Psoas muscle (tissue), 8 donors: ENCODE results near the gene PRLR. TPM values are rescaled to one million over a fixed set of nuclear protein-coding genes. Genes with fewer than 3 reads are reported as not detected.

Source experiments
- ATAC-seq, 4 donors: fragments of 200-7000 bp; cut with Tn5 transposase; one replicate each; pipeline ENCODE4 v1.9.1; 2020; ENCODE audit warnings: moderate library complexity in 3 of 4, mild to moderate bottlenecking in 2 of 4
- DNase-seq, 2 donors: peaks; one replicate each; pipeline ENCODE4 v3.0.0-alpha.2; 2020
- H3K27ac ChIP-seq: fragments of 200-600 bp; one replicate; pipeline ENCODE4 v1.8.0; 2022
- H3K27me3 ChIP-seq, 3 donors: fragments of 200-600 bp in 1 of 3; one replicate each; pipeline versions ENCODE4 v1.6.1 to v1.8.0; 2013 to 2022; ENCODE audit warnings: low read length in 2 of 3, mild to moderate bottlenecking in 2 of 3, moderate library complexity in 1 of 3; ENCODE audit not compliant: insufficient read depth in 3 of 3
- H3K36me3 ChIP-seq, 2 donors: fragments of 200-600 bp in 1 of 2; one replicate each; pipeline versions ENCODE4 v1.6.1 to v1.8.0; 2013 to 2022; ENCODE audit warnings: low read depth in 1 of 2, mild to moderate bottlenecking in 1 of 2, moderate library complexity in 1 of 2; ENCODE audit not compliant: insufficient read depth in 1 of 2
- H3K4me1 ChIP-seq: fragments of 200-600 bp; one replicate; pipeline ENCODE4 v1.8.0; 2022
- H3K4me3 ChIP-seq: fragments of 200-600 bp; one replicate; pipeline ENCODE4 v1.8.0; 2022; ENCODE audit warnings: mild to moderate bottlenecking
- H3K9me3 ChIP-seq: fragments of 200-600 bp; one replicate; pipeline ENCODE4 v1.8.0; 2022
- WGBS, 3 donors: extraction: QIAGEN DNeasy Blood & Tissue Kit; methylation state at CpG; one replicate each; pipeline versions ENCODE4 v1.1.6 to v1.1.7; 2013; 5-methylcytosine and 5-hydroxymethylcytosine counted together
- intact Hi-C, 2 donors: fragments of 100-400 bp; cut with DNase I; formaldehyde crosslinking; loops; one replicate each; pipeline versions ENCODE4 v1.11.0 to v1.14.2; 2022
- polyA plus RNA-seq, 3 donors: library from polyadenylated mRNA; stranded (reverse); fragments of 200-250 nt; gene quantifications; one replicate each; pipeline ENCODE4 v1.2.3, GENCODE V29; 2013
- total RNA-seq, 4 donors: library from RNA; stranded (reverse); fragmentation: NEBNext Ultra II Directional in 2 of 4; extraction: Animal tissue kit (Norgen Biotek cat#: 25700) in 2 of 4; gene quantifications; one replicate each; pipeline versions ENCODE4 v1.2.1 to v1.2.4, GENCODE V29; 2021 to 2023
- TF ChIP-seq, protein P1 (sequence below): fragments of 200-600 bp; IDR thresholded peaks from one replicate; pipeline ENCODE4 v1.8.0; 2022; ENCODE audit warnings: antibody characterized with exemption
- donor health status: healthy with polysubstance abuse.
- donor health status: DM: no; HTN: no; CAD: no; lungs with moderate emphysema.
- donor health status: Bipolar disorder and iron deficiency.
- donor health status: healthy.
- donor health status: DM: yes; HTN: yes; CAD: no.
- donor health status: DM: no; HTN: no; CAD: no.
- donor health status: DM: no; HTN: no; CAD: no.
- donor health status: DM: yes; HTN: yes; CAD: no.

PRLR gene
- total and polyA plus RNA-seq, 7 donors = 0.03 to 0.32 (median 0.09) TPM

DNA sequence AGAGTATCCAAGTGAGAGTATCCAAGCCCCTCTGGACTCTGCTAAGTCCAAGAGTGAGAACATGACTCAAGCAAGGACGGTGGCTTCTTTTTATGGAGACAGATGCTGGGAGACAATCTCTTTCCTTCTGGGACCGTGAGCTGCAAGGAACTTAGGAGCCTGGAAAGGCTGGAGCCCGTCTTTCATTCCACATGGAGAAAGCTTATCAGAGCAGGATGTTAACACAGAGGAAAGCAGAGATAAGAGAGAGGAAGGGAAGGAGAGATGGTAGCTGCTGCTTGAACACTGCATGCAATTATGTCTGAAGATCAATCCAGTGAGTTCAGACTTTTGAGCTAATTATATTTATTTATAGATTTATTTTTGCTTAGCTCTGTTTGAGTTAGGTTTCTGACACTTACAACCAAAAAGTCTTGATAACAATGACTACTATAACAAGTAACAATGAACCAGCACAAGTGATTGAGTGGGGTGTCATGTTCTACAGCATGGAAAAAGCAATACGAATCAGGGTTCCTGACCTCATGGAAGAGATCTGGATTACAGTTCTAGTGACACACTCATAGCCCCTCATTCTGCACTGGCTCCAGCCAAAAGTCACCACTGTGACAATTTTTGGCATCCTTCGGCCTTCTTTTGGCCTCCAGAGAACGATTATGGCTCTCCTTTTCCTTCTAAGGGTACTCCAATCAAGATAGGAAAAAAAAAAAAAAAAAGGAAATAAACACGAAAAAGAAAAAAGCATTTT is 71.5 kb downstream of the PRLR start:
- intact Hi-C loops = no loop called here
- DNase-seq (no peak), ATAC-seq (peak in 1 of 4 donors; percentile 67)
- H3K4me1 ChIP-seq = no peaks in the 10 kb centered on the region
- H3K27ac ChIP-seq = no peak overlapping the region
- H3K4me3 ChIP-seq = no peak overlapping the region
- H3K27me3 ChIP-seq = no peaks in the 10 kb centered on the region
- H3K36me3 ChIP-seq = no peaks in the 10 kb centered on the region
- TF ChIP-seq, protein P1, sequence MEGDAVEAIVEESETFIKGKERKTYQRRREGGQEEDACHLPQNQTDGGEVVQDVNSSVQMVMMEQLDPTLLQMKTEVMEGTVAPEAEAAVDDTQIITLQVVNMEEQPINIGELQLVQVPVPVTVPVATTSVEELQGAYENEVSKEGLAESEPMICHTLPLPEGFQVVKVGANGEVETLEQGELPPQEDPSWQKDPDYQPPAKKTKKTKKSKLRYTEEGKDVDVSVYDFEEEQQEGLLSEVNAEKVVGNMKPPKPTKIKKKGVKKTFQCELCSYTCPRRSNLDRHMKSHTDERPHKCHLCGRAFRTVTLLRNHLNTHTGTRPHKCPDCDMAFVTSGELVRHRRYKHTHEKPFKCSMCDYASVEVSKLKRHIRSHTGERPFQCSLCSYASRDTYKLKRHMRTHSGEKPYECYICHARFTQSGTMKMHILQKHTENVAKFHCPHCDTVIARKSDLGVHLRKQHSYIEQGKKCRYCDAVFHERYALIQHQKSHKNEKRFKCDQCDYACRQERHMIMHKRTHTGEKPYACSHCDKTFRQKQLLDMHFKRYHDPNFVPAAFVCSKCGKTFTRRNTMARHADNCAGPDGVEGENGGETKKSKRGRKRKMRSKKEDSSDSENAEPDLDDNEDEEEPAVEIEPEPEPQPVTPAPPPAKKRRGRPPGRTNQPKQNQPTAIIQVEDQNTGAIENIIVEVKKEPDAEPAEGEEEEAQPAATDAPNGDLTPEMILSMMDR = no peak
- WGBS, 3 donors = 48 to 53% (median 52%) methylated on average over 7 of the region's 7 CpGs
- no peaks in the 10 kb centered on the region for H3K9me3 ChIP-seq

DNA sequence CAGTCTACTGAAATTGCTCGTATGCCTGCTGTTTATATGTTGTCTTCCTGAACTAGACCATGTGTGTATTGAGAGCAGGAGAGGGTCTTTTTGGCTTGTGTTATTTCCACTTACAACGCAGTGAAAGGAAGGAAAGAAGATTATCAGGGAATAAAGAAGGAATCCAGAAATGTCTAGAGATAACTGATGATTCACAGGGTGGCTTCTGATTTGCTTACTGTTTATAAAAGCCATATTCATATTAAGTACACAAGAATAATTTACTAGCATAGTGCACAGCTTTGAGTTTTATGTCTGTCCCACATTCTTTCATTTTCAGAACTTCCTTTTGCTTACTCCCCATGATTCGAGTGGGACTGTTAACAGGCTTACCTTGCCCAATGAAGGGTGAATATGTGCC is 72.1 kb downstream of the PRLR start:
- WGBS, 3 donors = 83 to 85% (median 85%) methylated on average over 3 of the region's 3 CpGs
- H3K9me3 ChIP-seq = no peaks in the 10 kb centered on the region
- DNase-seq (no peak), ATAC-seq (no peak)
- no peaks in the 10 kb centered on the region for H3K4me1 ChIP-seq
- intact Hi-C loops = no loop called here
- TF ChIP-seq, protein P1 = no peak
- H3K27me3 ChIP-seq = no peaks in the 10 kb centered on the region
- H3K36me3 ChIP-seq = no peaks in the 10 kb centered on the region
- H3K27ac ChIP-seq = no peak overlapping the region
- H3K4me3 ChIP-seq = no peak overlapping the region

DNA sequence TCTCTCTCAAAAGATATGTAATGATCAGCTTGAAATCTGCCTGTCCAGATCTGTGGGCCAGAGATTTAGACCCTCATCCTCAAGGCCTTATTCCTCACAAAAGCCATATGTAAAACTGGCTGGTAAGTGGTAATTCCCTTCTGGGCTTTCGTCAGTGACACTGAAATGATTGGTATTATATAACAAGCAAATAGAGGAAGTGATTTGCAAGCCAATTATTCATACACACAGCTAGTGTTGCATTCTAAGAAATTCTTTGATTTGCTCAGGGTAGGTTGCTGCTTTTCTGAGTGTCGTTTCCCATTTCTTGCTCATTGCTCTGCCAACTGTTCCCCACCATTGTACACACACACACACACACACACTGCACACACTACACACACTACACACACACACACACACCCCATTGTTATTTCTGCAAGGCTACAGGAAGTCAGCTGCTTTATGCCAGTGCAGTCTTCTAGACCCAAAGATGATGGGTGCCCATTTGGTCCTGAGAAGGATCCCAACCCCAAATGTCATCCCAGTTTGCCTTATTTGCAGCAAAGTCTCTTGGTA is 76.8 kb downstream of the PRLR start:
- H3K27ac ChIP-seq = no peak overlapping the region
- ATAC-seq = no peak
- WGBS, 3 donors = 69 to 80% (median 72%) methylated on average over 2 of the region's 2 CpGs

DNA sequence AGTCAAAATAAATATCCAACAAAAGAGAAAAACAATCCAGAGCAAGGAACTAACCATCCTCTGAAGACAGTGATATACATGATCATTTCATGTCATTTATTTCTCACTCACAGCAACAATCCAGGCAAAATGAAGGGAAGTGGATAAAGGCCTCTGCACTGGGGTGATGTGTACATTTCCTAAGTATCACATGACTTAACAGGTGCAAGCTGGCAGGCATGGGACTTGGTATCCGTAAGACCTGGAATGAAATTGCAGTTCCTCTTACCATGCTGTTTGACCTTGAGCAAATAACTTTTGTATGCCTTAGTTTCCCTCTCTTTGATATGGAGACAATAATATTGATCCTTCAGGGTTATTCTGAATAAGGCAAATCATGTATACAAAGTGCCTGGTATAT is 77.6 kb downstream of the PRLR start:
- Histone ChIP-seq H3K4me1 (no peaks in the 10 kb centered on the region), H3K36me3 (no peaks in the 10 kb centered on the region), H3K9me3 (no peaks in the 10 kb centered on the region), H3K4me3 (no peak overlapping the region), H3K27ac (no peak overlapping the region), H3K27me3 (no peaks in the 10 kb centered on the region)
- intact Hi-C loops = no loop called here
- no peak for ATAC-seq
- TF ChIP-seq, protein P1 = no peak
- DNase-seq = no peak
- 26 to 53% (median 32%) methylated on average over 1 of the region's 1 CpG for WGBS, 3 donors

More for the DNA sequence above, 76.8 kb downstream of the PRLR start:
- no peaks in the 10 kb centered on the region for H3K27me3 ChIP-seq
- H3K36me3 ChIP-seq = no peaks in the 10 kb centered on the region
- TF ChIP-seq, protein P1 = no peak
- no peak for DNase-seq
- H3K9me3 ChIP-seq = no peaks in the 10 kb centered on the region
- no peak overlapping the region for H3K4me3 ChIP-seq
- intact Hi-C loops = no loop called here
- no peaks in the 10 kb centered on the region for H3K4me1 ChIP-seq
